GM23338 (cell line): Measurements from ENCODE around the gene LRRC4B. TPM values are rescaled to one million over a fixed set of nuclear protein-coding genes. Genes with fewer than 3 reads are reported as not detected.

Source experiments
- ATAC-seq: fragments of 200-7000 bp; cut with Tn5 transposase; 3 replicates; pipeline ENCODE4 v1.9.1; 2020
- DNase-seq: peaks from one replicate; pipeline ENCODE4 v3.0.0-alpha.2; 2015; ENCODE audit warnings: low spot score
- H2AFZ ChIP-seq: fragments of 200-600 bp; sonication (generic); 2 replicates; pipeline ENCODE4 v1.8.0; 2016; ENCODE audit warnings: antibody characterized with exemption, mild to moderate bottlenecking, moderate library complexity
- H3F3A ChIP-seq: fragments of 200-600 bp; sonication (generic); replicated peaks from 2 replicates; pipeline ENCODE4 v1.8.0; 2017; ENCODE audit warnings: antibody characterized with exemption, mixed run types, low read depth
- H3K27ac ChIP-seq: fragments of 200-600 bp; sonication (generic); 2 replicates; pipeline ENCODE4 v1.6.1; 2016; ENCODE audit warnings: low read depth
- H3K27me3 ChIP-seq: fragments of 200-600 bp; sonication (generic); 2 replicates; pipeline ENCODE4 v1.8.0; 2016; ENCODE audit warnings: mild to moderate bottlenecking, mixed run types, moderate library complexity; ENCODE audit not compliant: insufficient read depth
- H3K36me3 ChIP-seq: fragments of 200-600 bp; sonication (generic); 2 replicates; pipeline ENCODE4 v1.8.0; 2016; ENCODE audit warnings: mild to moderate bottlenecking; ENCODE audit not compliant: insufficient read depth
- H3K4me1 ChIP-seq: fragments of 200-600 bp; sonication (generic); 2 replicates; pipeline ENCODE4 v1.8.0; 2016; ENCODE audit warnings: mild to moderate bottlenecking, moderate library complexity; ENCODE audit not compliant: insufficient read depth
- H3K4me2 ChIP-seq: fragments of 200-600 bp; sonication (generic); 2 replicates; pipeline ENCODE4 v1.7.1; 2017; ENCODE audit warnings: mixed run types
- H3K4me3 ChIP-seq: fragments of 200-600 bp; sonication (generic); 2 replicates; pipeline ENCODE4 v1.6.1; 2016; ENCODE audit warnings: mixed run types
- H3K79me2 ChIP-seq: fragments of 200-600 bp; sonication (generic); replicated peaks from 2 replicates; pipeline ENCODE4 v1.8.0; 2017; ENCODE audit warnings: mild to moderate bottlenecking; ENCODE audit not compliant: insufficient read depth
- H3K9me2 ChIP-seq: fragments of 200-600 bp; sonication (generic); 2 replicates; pipeline ENCODE4 v1.8.0; 2017; ENCODE audit not compliant: insufficient read depth
- H4K20me1 ChIP-seq: fragments of 200-600 bp; sonication (generic); replicated peaks from 2 replicates; pipeline ENCODE4 v1.8.0; 2017; ENCODE audit warnings: mild to moderate bottlenecking; ENCODE audit not compliant: insufficient read depth
- H3K27ac Mint-ChIP-seq: 2 replicates; pipeline ENCODE4 v1.8.0; 2020; ENCODE audit warnings: inconsistent platforms, mild to moderate bottlenecking, moderate library complexity, mixed read lengths
- H3K27me3 Mint-ChIP-seq: 3 replicates; pipeline ENCODE4 v1.8.0; 2022; ENCODE audit warnings: low read depth, mild to moderate bottlenecking, moderate library complexity, mixed read lengths, inconsistent platforms; ENCODE audit not compliant: insufficient read depth, poor library complexity
- H3K36me3 Mint-ChIP-seq: 3 replicates; pipeline ENCODE4 v1.8.0; 2021; ENCODE audit warnings: low read depth, mild to moderate bottlenecking, inconsistent platforms, moderate library complexity, mixed read lengths
- H3K4me1 Mint-ChIP-seq: 3 replicates; pipeline ENCODE4 v1.8.0; 2020; ENCODE audit warnings: mild to moderate bottlenecking, inconsistent platforms, mixed read lengths
- H3K4me3 Mint-ChIP-seq: 3 replicates; pipeline ENCODE4 v1.8.0; 2021; ENCODE audit warnings: moderate library complexity, mild to moderate bottlenecking, inconsistent platforms, mixed read lengths
- H3K9me3 Mint-ChIP-seq: 3 replicates; pipeline ENCODE4 v1.8.0; 2020; ENCODE audit warnings: moderate library complexity, mild to moderate bottlenecking, inconsistent platforms, mixed read lengths
- CREB1 ChIP-seq: fragments of 250-450 bp; sonication (Bioruptor Pico); IDR thresholded peaks from 2 replicates; pipeline ENCODE4 v1.5.0; 2020; ENCODE audit warnings: low read depth, mild to moderate bottlenecking, moderate library complexity
- EZH2phosphoT487 ChIP-seq: fragments of 200-600 bp; sonication (generic); IDR thresholded peaks from one replicate; pipeline ENCODE4 v1.8.1; 2018; ENCODE audit warnings: antibody characterized with exemption; ENCODE audit not compliant: unreplicated experiment
- NANOG ChIP-seq: IDR thresholded peaks from 2 replicates; pipeline ENCODE4 v1.6.1; 2016; ENCODE audit warnings: antibody characterized with exemption, borderline replicate concordance
- STAT1 ChIP-seq: IDR thresholded peaks from one replicate; pipeline ENCODE4 v1.6.1; 2016; ENCODE audit warnings: antibody characterized with exemption; ENCODE audit not compliant: unreplicated experiment
- ZNF114 ChIP-seq: fragments of 250-450 bp; sonication (Bioruptor Pico); IDR thresholded peaks from 2 replicates; pipeline ENCODE4 v1.5.0; 2020; ENCODE audit warnings: mild to moderate bottlenecking, moderate library complexity
- ZNF331 ChIP-seq: fragments of 250-450 bp; sonication (Bioruptor Pico); IDR thresholded peaks from 2 replicates; pipeline ENCODE4 v1.5.0; 2020; ENCODE audit warnings: low read depth, mild to moderate bottlenecking, moderate library complexity
- polyA plus RNA-seq: library from polyadenylated mRNA; unstranded; fragments of >200 nt; fragmentation: Nextera tagmentation; extraction: Ambion mirVana; gene quantifications from 2 replicates; pipeline ENCODE4 v1.2.1, GENCODE V29; 2016
- total RNA-seq: library from RNA; depleted of rRNA; stranded (reverse); fragments of >200 nt; shearing (Covaris generic); gene quantifications from 2 replicates; pipeline ENCODE4 v1.2.3, GENCODE V29; 2014
- TF ChIP-seq, protein P1 (sequence below): IDR thresholded peaks from 2 replicates; pipeline ENCODE4 v1.6.1; 2016; ENCODE audit warnings: antibody characterized with exemption
- TF ChIP-seq, protein P2 (sequence below): fragments of 250-450 bp; sonication (Bioruptor Pico); IDR thresholded peaks from 2 replicates; pipeline ENCODE4 v1.5.0; 2020; ENCODE audit warnings: mild to moderate bottlenecking, moderate library complexity
- TF ChIP-seq, protein P3 (sequence below), 2 experiments: fragments of 200-600 bp in 1 of 2; sonication (generic) in 1 of 2; conservative IDR thresholded peaks; 2 replicates each; pipeline versions ENCODE4 v1.5.1 to v1.6.1; 2016 to 2017; ENCODE audit warnings: antibody characterized with exemption in 2 of 2, low read depth in 2 of 2, mild to moderate bottlenecking in 2 of 2, moderate library complexity in 1 of 2

Gene LRRC4B
- total and polyA plus RNA-seq, 2 experiments from 2014 or later = 2.0 to 13.2 TPM

DNA sequence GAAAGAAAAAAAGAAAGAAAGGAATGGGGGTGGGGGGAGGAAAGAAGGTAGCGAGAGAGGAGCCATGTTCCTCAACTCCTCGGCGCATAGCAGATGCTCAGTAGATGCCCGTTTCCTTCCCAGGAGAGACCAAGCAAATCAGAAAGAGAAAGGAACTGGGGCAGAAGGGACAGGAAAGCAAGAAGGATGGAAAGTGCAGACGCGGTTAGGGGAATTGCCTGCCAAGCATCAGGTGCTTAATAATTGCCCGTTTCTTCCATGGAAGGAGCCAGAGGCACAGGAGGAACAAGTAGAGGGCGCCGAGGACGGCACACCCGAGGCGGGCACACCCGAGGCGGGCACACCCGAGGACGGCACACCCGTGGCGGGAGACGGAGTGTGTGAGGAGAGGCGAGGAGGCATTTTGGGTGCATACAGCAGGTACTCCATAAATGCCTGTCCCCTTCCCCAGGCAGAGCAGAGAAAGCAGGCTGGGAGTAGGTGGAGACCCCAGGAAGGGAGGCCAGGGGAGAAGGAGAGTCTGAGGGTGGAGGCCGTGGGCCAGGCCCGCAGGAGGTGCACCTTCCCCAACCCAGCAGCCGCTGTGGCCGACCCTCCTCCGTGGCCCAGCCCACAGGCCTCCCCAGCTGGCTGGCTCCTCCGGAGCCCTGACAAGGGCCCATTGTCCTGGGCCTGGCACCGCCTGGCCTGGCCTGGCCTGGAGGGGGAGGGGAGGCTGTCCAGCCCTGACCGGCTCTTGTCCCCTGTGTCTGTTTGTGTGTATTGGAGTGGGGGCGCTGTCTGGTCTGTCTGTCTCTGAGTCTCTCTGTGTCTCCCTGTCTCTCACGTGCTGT lies 71.8 kb downstream of the LRRC4B start:
- H3K4me3 Mint-ChIP-seq = no peak overlapping the region
- no peak for ATAC-seq
- no peak overlapping the region for H3K27ac Mint-ChIP-seq

More for the DNA sequence above, 71.8 kb downstream of the LRRC4B start:
- Histone ChIP-seq H3F3A (no peaks in the 10 kb centered on the region), H3K27ac (no peak overlapping the region), H2AFZ (no peak overlapping the region), H3K36me3 (no peaks in the 10 kb centered on the region), H3K79me2 (no peaks in the 10 kb centered on the region), H3K4me1 (peaks cover 11% of the 10 kb centered on the region; the same call in 1 of the 2 replicates), H3K27me3 (peaks cover 91% of the 10 kb centered on the region), H4K20me1 (no peaks in the 10 kb centered on the region), H3K4me2 (no peak overlapping the region; the same call in 1 of the 2 replicates), H3K9me2 (no peaks in the 10 kb centered on the region), H3K4me3 (no peak overlapping the region)
- TF ChIP-seq STAT1 = no peak
- TF ChIP-seq, protein P1, sequence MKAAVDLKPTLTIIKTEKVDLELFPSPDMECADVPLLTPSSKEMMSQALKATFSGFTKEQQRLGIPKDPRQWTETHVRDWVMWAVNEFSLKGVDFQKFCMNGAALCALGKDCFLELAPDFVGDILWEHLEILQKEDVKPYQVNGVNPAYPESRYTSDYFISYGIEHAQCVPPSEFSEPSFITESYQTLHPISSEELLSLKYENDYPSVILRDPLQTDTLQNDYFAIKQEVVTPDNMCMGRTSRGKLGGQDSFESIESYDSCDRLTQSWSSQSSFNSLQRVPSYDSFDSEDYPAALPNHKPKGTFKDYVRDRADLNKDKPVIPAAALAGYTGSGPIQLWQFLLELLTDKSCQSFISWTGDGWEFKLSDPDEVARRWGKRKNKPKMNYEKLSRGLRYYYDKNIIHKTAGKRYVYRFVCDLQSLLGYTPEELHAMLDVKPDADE = no peak
- TF ChIP-seq, protein P2, sequence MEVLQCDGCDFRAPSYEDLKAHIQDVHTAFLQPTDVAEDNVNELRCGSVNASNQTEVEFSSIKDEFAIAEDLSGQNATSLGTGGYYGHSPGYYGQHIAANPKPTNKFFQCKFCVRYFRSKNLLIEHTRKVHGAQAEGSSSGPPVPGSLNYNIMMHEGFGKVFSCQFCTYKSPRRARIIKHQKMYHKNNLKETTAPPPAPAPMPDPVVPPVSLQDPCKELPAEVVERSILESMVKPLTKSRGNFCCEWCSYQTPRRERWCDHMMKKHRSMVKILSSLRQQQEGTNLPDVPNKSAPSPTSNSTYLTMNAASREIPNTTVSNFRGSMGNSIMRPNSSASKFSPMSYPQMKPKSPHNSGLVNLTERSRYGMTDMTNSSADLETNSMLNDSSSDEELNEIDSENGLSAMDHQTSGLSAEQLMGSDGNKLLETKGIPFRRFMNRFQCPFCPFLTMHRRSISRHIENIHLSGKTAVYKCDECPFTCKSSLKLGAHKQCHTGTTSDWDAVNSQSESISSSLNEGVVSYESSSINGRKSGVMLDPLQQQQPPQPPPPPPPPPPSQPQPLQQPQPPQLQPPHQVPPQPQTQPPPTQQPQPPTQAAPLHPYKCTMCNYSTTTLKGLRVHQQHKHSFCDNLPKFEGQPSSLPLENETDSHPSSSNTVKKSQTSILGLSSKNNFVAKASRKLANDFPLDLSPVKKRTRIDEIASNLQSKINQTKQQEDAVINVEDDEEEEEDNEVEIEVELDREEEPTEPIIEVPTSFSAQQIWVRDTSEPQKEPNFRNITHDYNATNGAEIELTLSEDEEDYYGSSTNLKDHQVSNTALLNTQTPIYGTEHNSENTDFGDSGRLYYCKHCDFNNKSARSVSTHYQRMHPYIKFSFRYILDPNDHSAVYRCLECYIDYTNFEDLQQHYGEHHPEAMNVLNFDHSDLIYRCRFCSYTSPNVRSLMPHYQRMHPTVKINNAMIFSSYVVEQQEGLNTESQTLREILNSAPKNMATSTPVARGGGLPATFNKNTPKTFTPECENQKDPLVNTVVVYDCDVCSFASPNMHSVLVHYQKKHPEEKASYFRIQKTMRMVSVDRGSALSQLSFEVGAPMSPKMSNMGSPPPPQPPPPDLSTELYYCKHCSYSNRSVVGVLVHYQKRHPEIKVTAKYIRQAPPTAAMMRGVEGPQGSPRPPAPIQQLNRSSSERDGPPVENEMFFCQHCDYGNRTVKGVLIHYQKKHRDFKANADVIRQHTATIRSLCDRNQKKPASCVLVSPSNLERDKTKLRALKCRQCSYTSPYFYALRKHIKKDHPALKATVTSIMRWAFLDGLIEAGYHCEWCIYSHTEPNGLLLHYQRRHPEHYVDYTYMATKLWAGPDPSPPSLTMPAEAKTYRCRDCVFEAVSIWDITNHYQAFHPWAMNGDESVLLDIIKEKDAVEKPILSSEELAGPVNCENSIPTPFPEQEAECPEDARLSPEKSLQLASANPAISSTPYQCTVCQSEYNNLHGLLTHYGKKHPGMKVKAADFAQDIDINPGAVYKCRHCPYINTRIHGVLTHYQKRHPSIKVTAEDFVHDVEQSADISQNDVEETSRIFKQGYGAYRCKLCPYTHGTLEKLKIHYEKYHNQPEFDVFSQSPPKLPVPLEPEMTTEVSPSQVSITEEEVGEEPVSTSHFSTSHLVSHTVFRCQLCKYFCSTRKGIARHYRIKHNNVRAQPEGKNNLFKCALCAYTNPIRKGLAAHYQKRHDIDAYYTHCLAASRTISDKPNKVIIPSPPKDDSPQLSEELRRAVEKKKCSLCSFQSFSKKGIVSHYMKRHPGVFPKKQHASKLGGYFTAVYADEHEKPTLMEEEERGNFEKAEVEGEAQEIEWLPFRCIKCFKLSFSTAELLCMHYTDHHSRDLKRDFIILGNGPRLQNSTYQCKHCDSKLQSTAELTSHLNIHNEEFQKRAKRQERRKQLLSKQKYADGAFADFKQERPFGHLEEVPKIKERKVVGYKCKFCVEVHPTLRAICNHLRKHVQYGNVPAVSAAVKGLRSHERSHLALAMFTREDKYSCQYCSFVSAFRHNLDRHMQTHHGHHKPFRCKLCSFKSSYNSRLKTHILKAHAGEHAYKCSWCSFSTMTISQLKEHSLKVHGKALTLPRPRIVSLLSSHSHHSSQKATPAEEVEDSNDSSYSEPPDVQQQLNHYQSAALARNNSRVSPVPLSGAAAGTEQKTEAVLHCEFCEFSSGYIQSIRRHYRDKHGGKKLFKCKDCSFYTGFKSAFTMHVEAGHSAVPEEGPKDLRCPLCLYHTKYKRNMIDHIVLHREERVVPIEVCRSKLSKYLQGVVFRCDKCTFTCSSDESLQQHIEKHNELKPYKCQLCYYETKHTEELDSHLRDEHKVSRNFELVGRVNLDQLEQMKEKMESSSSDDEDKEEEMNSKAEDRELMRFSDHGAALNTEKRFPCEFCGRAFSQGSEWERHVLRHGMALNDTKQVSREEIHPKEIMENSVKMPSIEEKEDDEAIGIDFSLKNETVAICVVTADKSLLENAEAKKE (CRISPR knock-in tag) = no peak
- TF ChIP-seq, protein P3, sequence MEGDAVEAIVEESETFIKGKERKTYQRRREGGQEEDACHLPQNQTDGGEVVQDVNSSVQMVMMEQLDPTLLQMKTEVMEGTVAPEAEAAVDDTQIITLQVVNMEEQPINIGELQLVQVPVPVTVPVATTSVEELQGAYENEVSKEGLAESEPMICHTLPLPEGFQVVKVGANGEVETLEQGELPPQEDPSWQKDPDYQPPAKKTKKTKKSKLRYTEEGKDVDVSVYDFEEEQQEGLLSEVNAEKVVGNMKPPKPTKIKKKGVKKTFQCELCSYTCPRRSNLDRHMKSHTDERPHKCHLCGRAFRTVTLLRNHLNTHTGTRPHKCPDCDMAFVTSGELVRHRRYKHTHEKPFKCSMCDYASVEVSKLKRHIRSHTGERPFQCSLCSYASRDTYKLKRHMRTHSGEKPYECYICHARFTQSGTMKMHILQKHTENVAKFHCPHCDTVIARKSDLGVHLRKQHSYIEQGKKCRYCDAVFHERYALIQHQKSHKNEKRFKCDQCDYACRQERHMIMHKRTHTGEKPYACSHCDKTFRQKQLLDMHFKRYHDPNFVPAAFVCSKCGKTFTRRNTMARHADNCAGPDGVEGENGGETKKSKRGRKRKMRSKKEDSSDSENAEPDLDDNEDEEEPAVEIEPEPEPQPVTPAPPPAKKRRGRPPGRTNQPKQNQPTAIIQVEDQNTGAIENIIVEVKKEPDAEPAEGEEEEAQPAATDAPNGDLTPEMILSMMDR (conservative IDR thresholded peaks at IDR 0.05; ENCODE audit: low read depth in 2 of 2) = no peak; a peak in 1 of 4 replicates
- no peak for TF ChIP-seq ZNF331 (CRISPR knock-in tag)
- TF ChIP-seq ZNF114 (CRISPR knock-in tag) = no peak
- no peak for TF ChIP-seq CREB1 (CRISPR knock-in tag)
- no peak for TF ChIP-seq NANOG
- no peak for TF ChIP-seq EZH2phosphoT487
- H3K9me3 Mint-ChIP-seq = peaks cover 58% of the 10 kb centered on the region
- H3K27me3 Mint-ChIP-seq = peaks cover 10% of the 10 kb centered on the region
- no peaks in the 10 kb centered on the region; the same call in 2 of the 3 replicates for H3K4me1 Mint-ChIP-seq
- DNase-seq = peak; percentile 59
- peaks cover 34% of the 10 kb centered on the region for H3K36me3 Mint-ChIP-seq
